Posterior cingulate gyrus (tissue), 11 donors: ENCODE measurements around the gene RALGPS1.
A peak's percentile ranks its signal among the peaks of the same experiment; 100 is the strongest.
"Not testable (repeated sequence)": the region's sequence is repeated elsewhere in the genome, so short reads cannot be mapped to it uniquely, and the experiment has no call there.

ENCODE experiments used
- DNase-seq, 10 donors: peaks; one replicate each; pipeline versions ENCODE4 v3.0.0 to v3.0.0-alpha.2; 2020 to 2021; ENCODE audit warnings: mixed read lengths in 3 of 10
- intact Hi-C: fragments of 100-400 bp; cut with DNase I; formaldehyde crosslinking; loops from one replicate; pipeline ENCODE4 v1.15.1; 2023

Gene RALGPS1

DNA sequence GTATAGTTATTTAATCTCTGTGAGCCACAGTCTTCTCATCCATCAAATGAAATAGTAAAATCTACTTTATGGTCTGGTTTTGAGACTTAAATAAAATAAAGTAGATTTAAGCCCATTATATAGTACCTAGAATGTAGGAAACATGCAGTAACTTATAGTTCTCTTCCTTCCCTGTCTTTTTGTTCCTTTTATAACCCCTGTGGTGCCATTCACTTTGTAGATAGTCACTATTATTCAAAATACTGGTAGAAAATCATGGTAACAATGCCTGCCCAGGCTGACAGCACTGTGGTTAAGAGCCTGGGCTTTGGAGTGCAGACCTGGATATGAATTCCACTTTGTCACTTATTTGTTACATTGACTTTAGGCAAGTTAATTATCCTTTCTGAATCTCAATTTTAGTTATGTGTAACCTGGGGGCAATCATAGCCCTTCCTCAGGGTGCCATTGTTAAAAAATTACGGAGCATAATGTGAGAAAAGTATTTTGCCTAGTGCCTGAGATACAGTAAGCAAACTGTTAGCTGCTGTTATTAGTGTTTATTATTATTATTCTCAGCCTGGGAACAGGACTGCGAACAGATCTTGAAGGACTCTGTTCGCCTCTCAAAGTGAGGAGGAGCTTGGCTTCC is 100.4 kb downstream of the RALGPS1 start:
- DNase-seq, result no peak

DNA sequence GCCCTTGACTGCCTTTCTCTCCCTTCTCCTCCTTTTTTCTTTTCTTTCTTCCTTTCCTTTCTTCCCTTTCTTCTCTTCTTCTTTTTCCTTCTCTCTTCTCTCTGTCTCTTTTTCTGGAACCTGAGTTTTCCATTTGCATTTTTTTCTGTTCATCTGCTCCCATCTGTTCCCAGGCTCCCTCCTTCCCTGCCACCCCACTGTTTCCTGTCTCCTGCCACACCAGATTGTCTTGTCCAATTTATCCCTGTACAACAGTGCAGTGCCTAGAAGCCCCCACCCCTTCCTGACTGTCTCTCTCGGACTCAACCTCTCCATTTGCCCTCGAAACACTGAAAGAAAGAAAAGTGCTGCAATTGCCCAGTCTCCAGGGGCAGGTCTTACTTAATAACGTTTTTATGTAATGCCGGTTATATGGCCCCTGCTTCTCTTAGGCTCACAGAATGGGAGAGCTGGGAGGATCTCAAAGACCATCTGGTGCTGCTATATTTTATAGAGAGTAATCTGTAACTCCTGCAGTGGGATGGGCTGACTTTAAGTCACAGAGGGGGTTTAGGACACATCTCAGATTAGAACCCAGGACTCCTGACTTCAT is 101.4 kb downstream of the RALGPS1 start:
- DNase-seq, result no peak
- intact Hi-C loops, result no loop called here

More for the DNA sequence above, 100.4 kb downstream of the RALGPS1 start:
- intact Hi-C loops, result no loop called here

DNA sequence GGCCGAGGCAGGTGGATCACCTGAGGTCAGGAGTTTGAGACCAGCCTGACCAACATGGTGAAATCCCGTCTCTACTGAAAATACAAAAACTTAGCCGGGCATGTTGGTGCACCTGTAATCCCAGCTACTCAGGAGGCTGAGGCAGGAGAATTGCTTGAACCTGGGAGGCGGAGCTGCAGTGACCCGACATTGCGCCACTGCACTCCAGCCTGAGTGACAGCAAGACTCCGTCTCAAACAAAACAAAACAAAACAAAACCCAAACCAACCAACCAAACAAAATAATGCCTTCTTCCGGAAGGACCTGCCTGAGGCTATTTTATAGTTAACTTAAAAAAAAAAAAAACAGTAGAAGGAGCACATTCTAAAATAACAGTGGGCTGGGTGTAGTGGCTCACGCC is 103.4 kb downstream of the RALGPS1 start:
- intact Hi-C loops, DNase-seq: not testable (repeated sequence)

- intact Hi-C loops, result no loop called here
- DNase-seq, result no peak
These were observed 104.4 kb downstream of the RALGPS1 start for GRCh38 chr9:127018935-127019334.

DNA sequence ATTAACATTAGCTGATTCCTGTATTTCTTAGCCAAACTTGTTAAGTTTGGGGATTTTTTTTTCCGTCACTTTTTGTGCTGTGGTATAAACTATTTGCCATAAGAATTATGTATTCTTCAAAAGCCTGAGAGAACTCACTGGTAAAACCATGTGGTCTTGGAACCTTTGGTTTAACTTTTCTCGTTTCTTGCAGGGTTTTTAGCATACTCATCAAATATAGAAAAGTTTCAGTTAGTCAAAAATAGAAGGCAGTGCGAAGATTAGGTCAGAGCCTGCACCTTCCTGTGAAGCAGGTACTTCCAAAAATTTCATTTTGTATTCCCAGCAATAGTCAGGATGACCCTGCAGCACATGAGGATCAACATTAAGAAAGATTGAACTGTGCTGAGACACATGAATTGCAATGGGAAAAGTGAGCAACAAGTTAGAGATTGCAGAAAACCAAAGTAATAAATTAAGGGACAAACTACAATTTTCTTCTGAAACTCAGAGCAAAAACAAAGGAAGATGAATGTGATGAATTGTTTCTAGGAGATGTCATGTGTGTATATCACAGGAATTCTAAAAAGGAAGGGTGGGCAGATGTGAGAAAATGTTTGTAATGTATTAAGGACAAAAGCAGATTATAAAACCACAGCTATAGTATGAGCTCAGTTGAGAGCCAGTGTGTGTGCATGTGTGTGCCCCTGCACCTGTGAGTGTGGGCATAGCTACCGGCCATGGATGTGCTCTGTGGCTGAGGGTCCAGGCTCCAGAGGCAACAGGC is 105.6 kb downstream of the RALGPS1 start:
- intact Hi-C loops, result no loop called here
- no peak for DNase-seq

DNA sequence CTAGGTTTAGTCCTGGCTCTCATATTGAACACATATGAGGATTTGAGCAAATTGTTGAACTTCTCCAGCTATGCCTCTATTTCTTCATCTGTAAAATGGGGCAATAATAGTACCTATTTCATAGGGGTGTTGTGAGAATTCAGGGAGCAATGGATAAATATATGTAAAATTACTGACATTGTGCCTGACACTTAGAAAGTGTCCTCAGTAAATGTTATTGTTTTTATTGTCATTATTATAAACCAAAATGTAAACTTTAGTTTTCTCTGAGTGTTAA is 106.2 kb downstream of the RALGPS1 start:
- DNase-seq, result no peak
- intact Hi-C loops, result no loop called here

- peak; percentile 71 to 96 (median 78) for DNase-seq
- intact Hi-C loops, result no loop called here
These were observed 107.2 kb downstream of the RALGPS1 start for GRCh38 chr9:127021664-127022363.

GRCh38 chr9:127022913-127023660 is 108.5 kb downstream of the RALGPS1 start:
- intact Hi-C loops, result no loop called here
- DNase-seq, result no peak

GRCh38 chr9:127025042-127025441 is 110.5 kb downstream of the RALGPS1 start:
- intact Hi-C loops, result no loop called here

DNA sequence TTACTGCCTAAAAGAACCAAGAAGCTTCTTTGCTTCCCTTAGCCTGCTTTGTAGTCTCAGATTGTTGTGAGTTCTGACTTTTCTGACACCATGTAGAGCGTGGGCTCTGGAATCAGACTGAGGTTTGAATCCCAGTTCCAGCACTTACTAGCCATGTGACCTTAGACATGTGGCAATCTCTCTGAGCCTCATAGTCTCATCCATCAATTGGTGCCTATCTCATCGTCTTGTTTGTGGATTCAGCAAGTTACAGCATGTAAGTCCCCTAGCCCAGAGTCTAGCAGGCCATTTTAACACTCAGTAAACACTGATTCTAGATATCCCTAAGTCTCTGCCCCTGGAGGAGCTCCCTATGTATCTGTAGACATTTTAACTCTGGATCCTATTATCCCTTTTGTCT is 113.1 kb downstream of the RALGPS1 start:
- no peak for DNase-seq
- intact Hi-C loops, result no loop called here

More at GRCh38 chr9:127025042-127025441, 110.5 kb downstream of the RALGPS1 start:
- DNase-seq, result no peak

DNA sequence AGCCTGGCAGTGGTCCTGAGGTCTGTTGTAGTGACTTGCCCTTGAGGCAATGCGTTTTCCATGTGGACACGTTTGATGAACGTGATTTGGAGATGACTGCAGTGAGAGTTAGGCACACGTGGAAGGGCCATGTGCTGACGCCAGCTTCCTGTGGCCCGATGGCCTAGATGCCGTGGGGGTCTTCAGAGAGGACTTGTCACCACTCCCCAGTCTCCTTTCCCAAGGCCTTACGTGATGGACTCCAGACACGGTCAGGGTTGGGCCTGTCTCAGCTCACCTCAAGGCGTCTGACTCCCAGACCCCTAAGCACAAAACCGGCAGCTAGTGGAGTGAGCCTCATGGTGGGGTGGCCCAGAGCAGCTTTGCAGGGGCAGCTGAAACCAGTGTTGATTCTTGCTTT is 115.0 kb downstream of the RALGPS1 start:
- intact Hi-C loops, result no loop called here
- no peak for DNase-seq

- no peak for DNase-seq
- intact Hi-C loops, result no loop called here
These were observed 116.5 kb downstream of the RALGPS1 start for GRCh38 chr9:127030814-127031740.

DNA sequence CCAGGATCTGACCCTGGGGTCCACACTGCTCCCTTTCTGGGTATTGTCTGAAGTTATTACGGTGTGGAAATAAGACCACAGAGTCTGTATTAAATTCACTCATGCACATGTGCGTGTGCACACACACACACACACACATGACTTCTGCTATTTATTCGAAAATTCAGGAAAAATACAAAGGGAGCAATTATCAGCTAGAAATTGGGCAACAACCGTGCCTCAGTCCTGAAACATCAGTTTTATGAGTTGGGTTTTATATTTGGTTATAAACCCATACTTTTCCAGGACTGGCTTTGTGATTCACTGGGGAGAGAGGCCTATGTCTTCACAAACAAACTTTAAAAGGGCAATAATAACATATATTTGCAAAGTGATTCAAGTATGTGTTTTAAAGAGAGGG is 117.7 kb downstream of the RALGPS1 start:
- DNase-seq, result no peak
- intact Hi-C loops, result no loop called here

GRCh38 chr9:127033061-127033460 is 118.5 kb downstream of the RALGPS1 start:
- no peak for DNase-seq
- intact Hi-C loops, result no loop called here

DNA sequence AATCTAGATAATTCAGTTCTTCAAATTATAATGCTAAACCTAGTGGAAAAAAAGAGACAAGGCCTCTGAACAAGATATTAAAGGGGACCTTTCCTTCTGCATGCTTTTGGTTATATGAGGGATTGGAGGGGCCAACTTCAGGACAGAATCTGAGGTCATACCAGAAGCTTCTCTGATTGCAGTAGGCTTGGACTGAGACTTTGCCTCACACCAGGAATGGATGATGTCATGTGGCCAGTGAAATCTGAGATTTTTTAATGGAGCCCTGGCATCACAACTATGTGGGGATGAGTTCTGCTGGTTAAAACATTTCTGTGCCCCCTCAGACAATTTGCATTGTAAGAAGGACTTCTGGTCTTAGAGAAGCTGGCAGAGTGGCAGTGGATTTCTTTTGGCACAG is 119.2 kb downstream of the RALGPS1 start:
- no peak for DNase-seq
- intact Hi-C loops, result no loop called here

DNA sequence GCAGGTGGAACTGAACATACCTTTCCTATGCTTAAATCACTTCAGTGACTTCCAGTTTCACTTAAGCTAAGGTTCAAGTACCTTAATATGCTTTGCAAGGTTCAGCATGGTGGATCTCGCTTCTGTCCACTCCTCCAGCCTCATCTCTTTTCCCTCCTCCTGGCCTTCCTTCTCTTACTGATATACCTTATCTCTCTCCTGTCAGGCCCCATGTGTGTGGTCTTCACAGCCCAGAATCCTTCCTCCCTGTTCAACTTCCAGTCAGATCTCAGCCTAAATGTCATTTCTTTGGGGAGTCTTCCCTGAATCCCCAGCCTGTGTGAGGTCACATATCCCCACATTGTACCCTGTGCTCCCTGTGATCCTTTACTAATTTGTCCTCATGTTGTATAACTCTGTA is 120.1 kb downstream of the RALGPS1 start:
- intact Hi-C loops, result no loop called here

DNA sequence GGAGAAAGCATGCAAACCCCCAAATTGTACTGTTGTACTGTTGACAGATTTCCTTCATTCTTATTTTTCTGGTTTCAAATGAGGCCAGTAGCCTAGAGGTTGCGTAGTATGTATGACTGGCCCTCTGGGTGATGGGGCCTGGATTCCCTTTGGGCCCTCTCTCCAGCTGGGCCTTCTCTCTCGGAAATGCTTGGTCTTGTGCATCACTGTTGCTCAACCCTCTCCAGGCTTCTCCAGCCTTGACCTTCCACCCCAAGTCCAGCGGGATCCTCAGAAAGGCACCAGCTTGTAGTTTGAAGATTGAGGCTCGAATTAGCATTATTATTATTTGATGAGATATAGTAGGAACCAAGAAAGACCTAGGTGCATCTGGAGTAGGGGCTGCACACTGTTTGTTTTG is 120.8 kb downstream of the RALGPS1 start:
- no peak for DNase-seq
- intact Hi-C loops, result no loop called here

More for the DNA sequence above, 120.1 kb downstream of the RALGPS1 start:
- no peak for DNase-seq

GRCh38 chr9:127035948-127036347 is 121.4 kb downstream of the RALGPS1 start:
- intact Hi-C loops, result no loop called here

GRCh38 chr9:127036437-127036836 is 121.9 kb downstream of the RALGPS1 start:
- intact Hi-C loops, result no loop called here
- no peak for DNase-seq

More at GRCh38 chr9:127035948-127036347, 121.4 kb downstream of the RALGPS1 start:
- DNase-seq, result peak in 4 of 10 donors; percentile 11 to 86 (median 37)

DNA sequence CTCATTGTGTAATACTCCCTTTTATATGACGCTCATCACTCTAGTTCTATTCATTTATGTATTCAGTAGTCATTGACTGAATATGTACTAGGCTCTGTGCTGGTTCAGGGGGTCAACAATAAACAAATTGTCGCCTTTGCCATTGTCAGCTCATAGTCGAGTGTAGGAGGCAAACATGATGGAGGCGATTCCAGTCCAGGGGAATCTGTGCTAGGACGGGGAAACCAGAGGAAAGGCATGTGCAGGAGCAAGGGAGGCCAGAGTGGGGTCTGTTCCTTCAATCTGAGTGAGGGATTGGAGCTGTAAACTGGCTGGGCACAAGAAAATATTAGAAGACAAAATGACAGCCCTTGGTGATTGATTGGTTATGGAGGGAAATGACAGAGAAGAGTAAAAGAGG is 123.9 kb downstream of the RALGPS1 start:
- intact Hi-C loops, result no loop called here
- DNase-seq, result no peak
